PC-3 (cell line): ENCODE measurements around the gene DDX3X. TPM values are rescaled to one million over a fixed set of nuclear protein-coding genes. Genes with fewer than 3 reads are reported as not detected.

Experiments used
- ATAC-seq: fragments of 200-7000 bp; cut with Tn5 transposase; 2 replicates; pipeline ENCODE4 v1.9.1; 2020; ENCODE audit warnings: mild to moderate bottlenecking, moderate library complexity
- BruUV-seq: library from RNA; stranded (reverse); fragments of 400-500 nt; replicated peaks from 2 replicates; lab custom pipeline; 2021; lab: Mats Ljungman, UMichigan
- CTCF ChIA-PET: fragments of 300-600 bp; sonication (Branson Sonifier 250); formaldehyde crosslinking; loops from one replicate; lab custom pipeline; 2022; ENCODE audit warnings: antibody characterized with exemption; lab: Charles Lee
- POLR2A ChIA-PET: fragments of 300-600 bp; sonication (Branson Sonifier 250); formaldehyde crosslinking; loops from one replicate; lab custom pipeline; 2022; ENCODE audit warnings: antibody characterized with exemption; ENCODE audit not compliant: unreplicated experiment; lab: Charles Lee
- DNase-seq: peaks from one replicate; pipeline ENCODE4 v3.0.0-alpha.2; 2015
- H2AFZ ChIP-seq: fragments of 300-600 bp; sonication (generic); 2 replicates; pipeline ENCODE4 v1.6.0; 2016; ENCODE audit warnings: antibody characterized with exemption, low read length
- H3F3A ChIP-seq: fragments of 300-600 bp; sonication (generic); one replicate; pipeline ENCODE4 v1.6.0; 2017; ENCODE audit warnings: antibody characterized with exemption, low read length, control low read depth, mild to moderate bottlenecking; ENCODE audit not compliant: unreplicated experiment
- H3K27ac ChIP-seq: fragments of 300-600 bp; sonication (generic); 2 replicates; pipeline ENCODE4 v1.5.1; 2016; ENCODE audit warnings: mild to moderate bottlenecking, low read length
- H3K27me3 ChIP-seq: fragments of 300-600 bp; sonication (generic); 2 replicates; pipeline ENCODE4 v1.6.1; 2016; ENCODE audit warnings: low read length, mixed read lengths
- H3K36me3 ChIP-seq: fragments of 300-600 bp; sonication (generic); 2 replicates; pipeline ENCODE4 v1.6.1; 2016; ENCODE audit warnings: low read depth, mixed run types, low read length, mixed read lengths
- H3K4me1 ChIP-seq: fragments of 300-600 bp; sonication (generic); 2 replicates; pipeline ENCODE4 v1.5.1; 2016; ENCODE audit warnings: low read length; ENCODE audit not compliant: insufficient read depth
- H3K4me2 ChIP-seq: fragments of 300-600 bp; sonication (generic); 2 replicates; pipeline ENCODE4 v1.6.0; 2016; ENCODE audit warnings: low read length
- H3K4me3 ChIP-seq: fragments of 300-600 bp; sonication (generic); 2 replicates; pipeline ENCODE4 v1.5.1; 2016; ENCODE audit warnings: mild to moderate bottlenecking, low read length, mixed read lengths
- H3K79me2 ChIP-seq: fragments of 300-600 bp; sonication (generic); 2 replicates; pipeline ENCODE4 v1.6.1; 2017; ENCODE audit warnings: low read length, mixed read lengths
- H3K9ac ChIP-seq: fragments of 300-600 bp; sonication (generic); 2 replicates; pipeline ENCODE4 v1.6.0; 2016; ENCODE audit warnings: mild to moderate bottlenecking, low read length
- H3K9me2 ChIP-seq: fragments of 300-600 bp; sonication (generic); replicated peaks from 2 replicates; pipeline ENCODE4 v1.6.1; 2016; ENCODE audit warnings: mixed run types, low read length, mixed read lengths
- H3K9me3 ChIP-seq: fragments of 300-600 bp; sonication (generic); 2 replicates; pipeline ENCODE4 v1.6.1; 2016; ENCODE audit warnings: low read length, mixed read lengths
- H4K20me1 ChIP-seq: fragments of 300-600 bp; sonication (generic); 2 replicates; pipeline ENCODE4 v1.6.1; 2016; ENCODE audit warnings: low read length, mixed read lengths
- EZH2 ChIP-seq: fragments of 300-600 bp; sonication (generic); IDR thresholded peaks from one replicate; pipeline ENCODE4 v1.6.1; 2017; ENCODE audit warnings: antibody characterized with exemption, mild to moderate bottlenecking, low read length; ENCODE audit not compliant: unreplicated experiment
- EZH2phosphoT487 ChIP-seq: fragments of 300-600 bp; sonication (generic); IDR thresholded peaks from 2 replicates; pipeline ENCODE4 v1.6.1; 2018; ENCODE audit warnings: mild to moderate bottlenecking, antibody characterized with exemption, low read length, borderline replicate concordance
- intact Hi-C: fragments of 100-400 bp; cut with micrococcal nuclease; formaldehyde crosslinking; loops from 2 replicates; pipeline ENCODE4 v1.9.0; 2023
- total RNA-seq: library from RNA; depleted of rRNA; stranded (reverse); fragments of >200 nt; gene quantifications from 2 replicates; pipeline ENCODE4 v1.2.3, GENCODE V29; 2014
- TF ChIP-seq, protein P1 (sequence below): fragments of 300-600 bp; sonication (generic); conservative IDR thresholded peaks from 2 replicates; pipeline ENCODE4 v1.5.1; 2017; ENCODE audit warnings: antibody characterized with exemption, low read depth, mild to moderate bottlenecking, low read length

The DDX3X gene
- total RNA-seq, 1 experiment from 2014 or later: 185 TPM

DNA sequence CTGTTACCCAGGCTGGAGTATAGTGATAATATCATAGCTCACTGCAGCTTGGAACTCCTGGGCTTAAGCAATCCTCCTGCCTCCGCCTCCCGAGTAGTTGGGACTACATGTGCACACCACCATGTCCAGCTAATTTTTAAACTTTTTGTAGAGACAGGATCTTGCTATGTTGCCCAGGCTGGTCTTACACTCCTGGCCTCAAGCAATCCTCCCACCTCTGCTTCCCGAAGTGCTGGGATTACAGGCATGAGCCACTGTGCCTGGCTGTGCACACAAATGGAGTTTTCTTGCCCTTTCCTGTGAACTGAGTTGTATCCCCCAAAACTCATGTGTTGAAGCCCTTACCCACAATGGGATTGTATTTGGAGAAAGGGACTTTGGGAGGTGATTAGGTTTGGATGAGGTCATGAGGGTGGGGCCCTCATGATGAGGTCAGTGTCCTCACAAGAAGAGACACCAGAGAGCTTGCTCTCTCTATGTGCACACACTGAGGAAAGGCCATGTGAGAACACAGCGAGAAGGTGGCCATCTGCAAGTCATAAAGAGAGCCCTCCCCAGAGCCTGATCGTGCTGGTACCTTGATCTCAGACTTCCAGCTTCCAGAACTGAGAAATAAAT is 40.1 kb downstream of the DDX3X start:
- H3F3A ChIP-seq: no peaks in the 10 kb centered on the region
- intact Hi-C loops: no loop called here
- no TSS peak for BruUV-seq

DNA sequence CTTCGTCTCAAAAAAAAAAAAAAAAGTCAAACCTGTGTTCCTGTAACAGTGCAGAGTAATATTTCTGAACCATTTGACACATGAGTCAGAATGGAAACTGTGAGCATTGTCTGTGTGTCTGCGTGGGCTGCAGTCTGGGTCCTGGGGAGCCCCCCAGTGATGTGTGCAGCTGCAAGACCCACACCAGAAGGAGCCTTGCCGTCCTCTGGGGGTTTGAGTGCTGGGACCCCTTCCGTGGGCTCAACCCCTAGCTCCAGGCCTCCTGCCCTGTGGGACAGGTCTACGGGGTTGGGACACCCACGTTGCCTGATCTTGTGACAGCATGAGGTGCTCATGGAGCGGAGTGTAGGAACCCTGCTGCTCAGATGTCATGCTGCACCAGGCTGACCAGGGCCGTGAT is 43.7 kb downstream of the DDX3X start:
- DNase-seq (no peak), ATAC-seq (no peak)
- Histone ChIP-seq H3K36me3 (no peaks in the 10 kb centered on the region), H3K4me2 (no peak overlapping the region), H3K4me1 (peaks cover 7% of the 10 kb centered on the region), H3F3A (no peaks in the 10 kb centered on the region), H3K4me3 (no peak overlapping the region), H3K27ac (no peak overlapping the region), H3K9me2 (no peaks in the 10 kb centered on the region), H3K27me3 (no peaks in the 10 kb centered on the region), H3K79me2 (no peaks in the 10 kb centered on the region), H4K20me1 (no peaks in the 10 kb centered on the region), H3K9me3 (no peaks in the 10 kb centered on the region), H3K9ac (no peak overlapping the region), H2AFZ (no peak overlapping the region)
- ChIA-PET POLR2A (no interaction called here), CTCF (no interaction called here)
- BruUV-seq: no TSS peak
- TF ChIP-seq, protein P1, sequence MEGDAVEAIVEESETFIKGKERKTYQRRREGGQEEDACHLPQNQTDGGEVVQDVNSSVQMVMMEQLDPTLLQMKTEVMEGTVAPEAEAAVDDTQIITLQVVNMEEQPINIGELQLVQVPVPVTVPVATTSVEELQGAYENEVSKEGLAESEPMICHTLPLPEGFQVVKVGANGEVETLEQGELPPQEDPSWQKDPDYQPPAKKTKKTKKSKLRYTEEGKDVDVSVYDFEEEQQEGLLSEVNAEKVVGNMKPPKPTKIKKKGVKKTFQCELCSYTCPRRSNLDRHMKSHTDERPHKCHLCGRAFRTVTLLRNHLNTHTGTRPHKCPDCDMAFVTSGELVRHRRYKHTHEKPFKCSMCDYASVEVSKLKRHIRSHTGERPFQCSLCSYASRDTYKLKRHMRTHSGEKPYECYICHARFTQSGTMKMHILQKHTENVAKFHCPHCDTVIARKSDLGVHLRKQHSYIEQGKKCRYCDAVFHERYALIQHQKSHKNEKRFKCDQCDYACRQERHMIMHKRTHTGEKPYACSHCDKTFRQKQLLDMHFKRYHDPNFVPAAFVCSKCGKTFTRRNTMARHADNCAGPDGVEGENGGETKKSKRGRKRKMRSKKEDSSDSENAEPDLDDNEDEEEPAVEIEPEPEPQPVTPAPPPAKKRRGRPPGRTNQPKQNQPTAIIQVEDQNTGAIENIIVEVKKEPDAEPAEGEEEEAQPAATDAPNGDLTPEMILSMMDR: no peak
- TF ChIP-seq EZH2: no peak
- no peak for TF ChIP-seq EZH2phosphoT487
- intact Hi-C loops: no loop called here

More for the DNA sequence above, 40.1 kb downstream of the DDX3X start:
- TF ChIP-seq EZH2phosphoT487: no peak
- no peak for TF ChIP-seq EZH2
- TF ChIP-seq, protein P1: no peak
- Histone ChIP-seq H2AFZ (no peak overlapping the region), H3K27ac (no peak overlapping the region), H3K36me3 (no peaks in the 10 kb centered on the region), H3K4me2 (no peak overlapping the region), H3K9ac (no peak overlapping the region), H3K4me1 (no peaks in the 10 kb centered on the region), H3K9me3 (no peaks in the 10 kb centered on the region), H3K79me2 (no peaks in the 10 kb centered on the region), H3K4me3 (no peak overlapping the region), H4K20me1 (no peaks in the 10 kb centered on the region), H3K9me2 (no peaks in the 10 kb centered on the region), H3K27me3 (no peaks in the 10 kb centered on the region)
- DNase-seq (no peak), ATAC-seq (no peak)
- ChIA-PET POLR2A (no interaction called here), CTCF (no interaction called here)

DNA sequence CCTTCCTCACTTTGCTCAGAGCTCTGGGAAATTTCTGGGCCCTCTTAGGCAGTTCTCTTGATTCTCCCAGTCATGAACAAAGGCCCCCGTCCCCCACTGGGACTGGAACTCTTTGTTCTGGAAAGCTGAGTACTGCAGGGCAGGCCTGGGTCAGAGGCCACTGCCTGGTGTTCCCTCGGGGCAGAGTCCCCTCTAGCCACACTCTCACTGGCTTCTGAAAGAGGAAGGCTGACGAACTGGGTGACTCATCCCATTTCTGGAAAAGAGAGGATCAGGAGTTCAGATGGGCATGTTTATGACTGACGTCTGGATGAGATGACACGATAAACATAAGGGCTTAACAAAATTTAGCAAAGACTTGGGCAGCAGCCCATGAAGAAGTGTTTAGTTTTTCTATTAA is 47.7 kb downstream of the DDX3X start:
- intact Hi-C loops: loop anchor here (5.0 kb wide), 1 partner anchor 61 kb away; no protein-coding TSS in a partner anchor
- BruUV-seq: no TSS peak
- DNase-seq: peak; percentile 90
- peak overlapping the region; percentile 31; the same call in 1 of the 2 replicates for H3K4me2 ChIP-seq
- H3F3A ChIP-seq: no peaks in the 10 kb centered on the region
- H3K27me3 ChIP-seq: no peaks in the 10 kb centered on the region
- no peaks in the 10 kb centered on the region for H3K9me2 ChIP-seq
- peak overlapping the region; percentile 66 for H3K27ac ChIP-seq
- H3K36me3 ChIP-seq: no peaks in the 10 kb centered on the region
- H3K9ac ChIP-seq: no peak overlapping the region
- H2AFZ ChIP-seq: 0 out of 2 replicates have a peak overlapping the region, but pooled peaks have one; percentile 48
- peaks cover 30% of the 10 kb centered on the region for H3K4me1 ChIP-seq
- H3K9me3 ChIP-seq: no peaks in the 10 kb centered on the region
- H3K79me2 ChIP-seq: no peaks in the 10 kb centered on the region
- ATAC-seq: peak; percentile 82
- POLR2A ChIA-PET: no interaction called here
- no peak overlapping the region for H3K4me3 ChIP-seq
- CTCF ChIA-PET: no interaction called here
- H4K20me1 ChIP-seq: no peaks in the 10 kb centered on the region
- no peak for TF ChIP-seq EZH2phosphoT487
- TF ChIP-seq EZH2: no peak
- TF ChIP-seq, protein P1: no peak
